Activated CD4-positive, alpha-beta T cell treated with anti-CD3 and anti-CD28 coated beads for 36 hours (primary cell): ENCODE results near the gene ITPR2. TPM values are rescaled to one million over a fixed set of nuclear protein-coding genes. Genes with fewer than 3 reads are reported as not detected.

Experiments used
- ATAC-seq: fragments of 200-7000 bp; cut with Tn5 transposase; one replicate; pipeline ENCODE4 v1.10.0; 2021; ENCODE audit warnings: mild to moderate bottlenecking, moderate library complexity
- CTCF ChIA-PET: fragments of 350-600 bp; sonication (Branson Sonifier 250); formaldehyde crosslinking; loops from one replicate; lab custom pipeline; 2021; ENCODE audit warnings: antibody characterized with exemption; lab: Charles Lee
- POLR2A ChIA-PET: fragments of 350-600 bp; sonication (Branson Sonifier 250); formaldehyde crosslinking; loops from one replicate; lab custom pipeline; 2021; ENCODE audit warnings: antibody characterized with exemption, inconsistent platforms; lab: Charles Lee
- DNase-seq: peaks from one replicate; pipeline ENCODE4 v3.0.0-alpha.2; 2020
- H3K27ac Mint-ChIP-seq: one replicate; pipeline ENCODE4 v1.8.0; 2021; ENCODE audit warnings: mixed read lengths
- H3K27me3 Mint-ChIP-seq: one replicate; pipeline ENCODE4 v1.8.0; 2021; ENCODE audit warnings: mixed read lengths
- H3K36me3 Mint-ChIP-seq: one replicate; pipeline ENCODE4 v1.8.0; 2021; ENCODE audit warnings: low read depth, mixed read lengths
- H3K4me1 Mint-ChIP-seq: one replicate; pipeline ENCODE4 v1.8.0; 2021; ENCODE audit warnings: mixed read lengths
- H3K4me3 Mint-ChIP-seq: one replicate; pipeline ENCODE4 v1.8.0; 2021; ENCODE audit warnings: mild to moderate bottlenecking, moderate library complexity, mixed read lengths
- H3K9me3 Mint-ChIP-seq: one replicate; pipeline ENCODE4 v1.8.0; 2021; ENCODE audit warnings: low read depth, mixed read lengths
- intact Hi-C, 2 experiments: fragments of 100-400 bp; cut with DNase I in 1 of 2; cut with micrococcal nuclease in 1 of 2; formaldehyde crosslinking; loops; one replicate each; pipeline versions ENCODE4 v1.14.2 to v1.15.1; 2022 to 2024; cut with DNase I, micrococcal nuclease
- total RNA-seq, 2 experiments: library from RNA; stranded (reverse); gene quantifications; one replicate each; pipeline ENCODE4 v1.2.3, GENCODE V29; 2021

The ITPR2 gene
- total RNA-seq, 2 experiments from 2014 or later = 27.3 to 28.6 TPM

GRCh38 chr12:26803552-26803951, 29.4 kb downstream of the ITPR2 start:
- no peak overlapping the region for H3K27ac Mint-ChIP-seq
- ChIA-PET POLR2A (no interaction called here), CTCF (interaction anchor here (0.7 to 2.0 kb wide), 6 partner anchors 9 to 102 kb away, joined by 3 to 8 read pairs (median 4); no protein-coding TSS in a partner anchor)
- no peak for DNase-seq
- no peak overlapping the region for H3K4me3 Mint-ChIP-seq
- intact Hi-C loops = no loop called here
- H3K4me1 Mint-ChIP-seq = peaks cover 51% of the 10 kb centered on the region
- no peaks in the 10 kb centered on the region for H3K27me3 Mint-ChIP-seq
- no peak for ATAC-seq
- H3K9me3 Mint-ChIP-seq = no peaks in the 10 kb centered on the region
- H3K36me3 Mint-ChIP-seq = peaks cover 13% of the 10 kb centered on the region

DNA sequence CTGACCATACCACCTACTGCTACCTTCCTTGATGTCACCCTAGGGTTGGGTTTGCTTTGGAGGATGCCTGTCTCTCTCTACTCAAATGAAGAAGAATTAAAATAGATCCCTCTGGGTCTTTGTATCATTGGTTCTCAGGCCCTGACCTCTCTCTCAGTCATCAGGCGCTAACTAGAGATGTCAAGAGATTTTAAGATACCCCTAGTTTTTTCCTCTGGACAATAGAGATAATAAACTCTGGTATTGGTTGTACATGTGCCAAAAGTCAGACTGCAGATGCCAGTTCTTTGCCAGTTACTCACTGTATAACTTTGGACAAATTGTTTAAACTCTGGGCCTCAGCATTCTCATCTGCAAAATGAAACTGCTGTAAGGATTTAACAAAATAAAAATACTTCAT, 31.5 kb downstream of the ITPR2 start:
- H3K4me1 Mint-ChIP-seq = peaks cover 47% of the 10 kb centered on the region
- POLR2A ChIA-PET = interaction anchor here (1.0 kb wide), 1 partner anchor 31 kb away, joined by 4 read pairs; the partner anchor contains the start of gene ITPR2
- ATAC-seq (no peak), DNase-seq (no peak)
- H3K9me3 Mint-ChIP-seq = no peaks in the 10 kb centered on the region
- intact Hi-C loops = no loop called here
- H3K36me3 Mint-ChIP-seq = peaks cover 8% of the 10 kb centered on the region
- CTCF ChIA-PET = interaction anchor here (1.0 to 2.0 kb wide), 3 partner anchors 9 to 39 kb away, joined by 4 read pairs; no protein-coding TSS in a partner anchor
- H3K4me3 Mint-ChIP-seq = no peak overlapping the region
- no peak overlapping the region for H3K27ac Mint-ChIP-seq
- H3K27me3 Mint-ChIP-seq = no peaks in the 10 kb centered on the region

- H3K27me3 Mint-ChIP-seq = no peaks in the 10 kb centered on the region
- H3K4me1 Mint-ChIP-seq = peaks cover 44% of the 10 kb centered on the region
- DNase-seq (no peak), ATAC-seq (no peak)
- peaks cover 8% of the 10 kb centered on the region for H3K36me3 Mint-ChIP-seq
- no peak overlapping the region for H3K4me3 Mint-ChIP-seq
- H3K9me3 Mint-ChIP-seq = no peaks in the 10 kb centered on the region
- POLR2A ChIA-PET = interaction anchor here (1.0 kb wide), 1 partner anchor 32 kb away, joined by 4 read pairs; the partner anchor contains the start of gene ITPR2
- CTCF ChIA-PET = interaction anchor here (1.0 kb wide), 1 partner anchor 8 kb away, joined by 4 read pairs; no protein-coding TSS in a partner anchor
- intact Hi-C loops = no loop called here
- H3K27ac Mint-ChIP-seq = no peak overlapping the region
These were observed 32.1 kb downstream of the ITPR2 start for GRCh38 chr12:26800858-26801257.

GRCh38 chr12:26800347-26800746, 32.6 kb downstream of the ITPR2 start:
- Mint-ChIP-seq H3K27ac (no peak overlapping the region), H3K36me3 (peaks cover 8% of the 10 kb centered on the region), H3K9me3 (no peaks in the 10 kb centered on the region), H3K4me1 (peaks cover 39% of the 10 kb centered on the region), H3K27me3 (no peaks in the 10 kb centered on the region), H3K4me3 (no peak overlapping the region)
- ChIA-PET POLR2A (interaction anchor here (1.0 kb wide), 1 partner anchor 32 kb away, joined by 4 read pairs; the partner anchor contains the start of gene ITPR2), CTCF (interaction anchor here (0.7 kb wide), 1 partner anchor 108 kb away, joined by 4 read pairs; no protein-coding TSS in a partner anchor)
- intact Hi-C loops = no loop called here
- DNase-seq = no peak
- no peak for ATAC-seq

- DNase-seq (no peak), ATAC-seq (peak; percentile 44)
- Mint-ChIP-seq H3K4me3 (no peak overlapping the region), H3K27me3 (no peaks in the 10 kb centered on the region), H3K27ac (peak overlapping the region; percentile 20), H3K36me3 (peaks cover 8% of the 10 kb centered on the region), H3K9me3 (no peaks in the 10 kb centered on the region), H3K4me1 (peaks cover 38% of the 10 kb centered on the region)
- intact Hi-C loops = no loop called here
- POLR2A ChIA-PET = no interaction called here
- CTCF ChIA-PET = interaction anchor here (0.7 kb wide), 1 partner anchor 109 kb away, joined by 4 read pairs; no protein-coding TSS in a partner anchor
These were observed 33.3 kb downstream of the ITPR2 start for GRCh38 chr12:26799741-26800140.

- DNase-seq (no peak), ATAC-seq (no peak)
- ChIA-PET CTCF (no interaction called here), POLR2A (no interaction called here)
- H3K9me3 Mint-ChIP-seq = no peaks in the 10 kb centered on the region
- intact Hi-C loops = no loop called here
- no peak overlapping the region for H3K4me3 Mint-ChIP-seq
- H3K27ac Mint-ChIP-seq = no peak overlapping the region
- no peaks in the 10 kb centered on the region for H3K27me3 Mint-ChIP-seq
- H3K36me3 Mint-ChIP-seq = peaks cover 8% of the 10 kb centered on the region
- peaks cover 29% of the 10 kb centered on the region for H3K4me1 Mint-ChIP-seq
These were observed 34.4 kb downstream of the ITPR2 start for GRCh38 chr12:26798640-26799039.

GRCh38 chr12:26798023-26798422, 35.0 kb downstream of the ITPR2 start:
- Mint-ChIP-seq H3K27ac (peak overlapping the region; percentile 1), H3K4me3 (no peak overlapping the region), H3K27me3 (no peaks in the 10 kb centered on the region), H3K36me3 (peaks cover 8% of the 10 kb centered on the region), H3K4me1 (peaks cover 23% of the 10 kb centered on the region), H3K9me3 (no peaks in the 10 kb centered on the region)
- intact Hi-C loops = no loop called here
- DNase-seq (no peak), ATAC-seq (no peak)
- POLR2A ChIA-PET = no interaction called here
- CTCF ChIA-PET = no interaction called here

- H3K27ac Mint-ChIP-seq = no peak overlapping the region
- peaks cover 7% of the 10 kb centered on the region for H3K36me3 Mint-ChIP-seq
- H3K4me3 Mint-ChIP-seq = no peak overlapping the region
- CTCF ChIA-PET = no interaction called here
- no peaks in the 10 kb centered on the region for H3K27me3 Mint-ChIP-seq
- ATAC-seq = no peak
- H3K9me3 Mint-ChIP-seq = no peaks in the 10 kb centered on the region
- intact Hi-C loops = no loop called here
- POLR2A ChIA-PET = no interaction called here
- H3K4me1 Mint-ChIP-seq = peaks cover 27% of the 10 kb centered on the region
- no peak for DNase-seq
These were observed 37.1 kb downstream of the ITPR2 start for GRCh38 chr12:26795910-26796309.

- Mint-ChIP-seq H3K36me3 (peaks cover 28% of the 10 kb centered on the region), H3K27ac (no peak overlapping the region), H3K4me1 (peaks cover 29% of the 10 kb centered on the region), H3K4me3 (no peak overlapping the region), H3K9me3 (no peaks in the 10 kb centered on the region), H3K27me3 (no peaks in the 10 kb centered on the region)
- CTCF ChIA-PET = interaction anchor here (1.8 kb wide), 1 partner anchor 11 kb away, joined by 4 read pairs; no protein-coding TSS in a partner anchor
- POLR2A ChIA-PET = no interaction called here
- no peak for ATAC-seq
- intact Hi-C loops = loop anchor here in 1 of 2 experiments (5.0 kb wide), 1 partner anchor 44 kb away; no protein-coding TSS in a partner anchor
- DNase-seq = no peak
These were observed 41.6 kb downstream of the ITPR2 start for GRCh38 chr12:26791301-26791791.

DNA sequence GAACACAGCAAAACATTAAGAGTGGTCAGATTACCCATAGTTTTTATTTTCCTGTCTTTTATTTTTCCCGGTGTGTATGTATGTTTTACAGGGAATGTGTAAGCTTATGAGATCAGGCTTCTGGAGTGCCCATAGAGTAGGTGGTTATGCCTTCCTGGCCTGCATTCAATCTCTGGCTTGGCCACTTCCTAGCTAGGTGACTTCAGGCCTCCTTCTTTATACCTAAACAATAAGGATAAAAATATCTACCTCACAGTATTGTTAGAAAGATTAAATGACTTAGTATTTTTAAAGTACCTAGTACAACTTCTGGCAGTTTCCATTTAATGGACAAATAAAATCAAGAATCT, 42.4 kb downstream of the ITPR2 start:
- no peaks in the 10 kb centered on the region for H3K27me3 Mint-ChIP-seq
- H3K4me3 Mint-ChIP-seq = no peak overlapping the region
- peaks cover 29% of the 10 kb centered on the region for H3K4me1 Mint-ChIP-seq
- ChIA-PET CTCF (interaction anchor here (1.8 to 2.2 kb wide), 2 partner anchors 11 to 95 kb away, joined by 4 to 5 read pairs; no protein-coding TSS in a partner anchor), POLR2A (no interaction called here)
- no peaks in the 10 kb centered on the region for H3K9me3 Mint-ChIP-seq
- intact Hi-C loops = loop anchor here in 1 of 2 experiments (5.0 kb wide), 1 partner anchor 43 kb away; no protein-coding TSS in a partner anchor
- no peak overlapping the region for H3K27ac Mint-ChIP-seq
- ATAC-seq = no peak
- H3K36me3 Mint-ChIP-seq = peaks cover 28% of the 10 kb centered on the region
- no peak for DNase-seq

DNA sequence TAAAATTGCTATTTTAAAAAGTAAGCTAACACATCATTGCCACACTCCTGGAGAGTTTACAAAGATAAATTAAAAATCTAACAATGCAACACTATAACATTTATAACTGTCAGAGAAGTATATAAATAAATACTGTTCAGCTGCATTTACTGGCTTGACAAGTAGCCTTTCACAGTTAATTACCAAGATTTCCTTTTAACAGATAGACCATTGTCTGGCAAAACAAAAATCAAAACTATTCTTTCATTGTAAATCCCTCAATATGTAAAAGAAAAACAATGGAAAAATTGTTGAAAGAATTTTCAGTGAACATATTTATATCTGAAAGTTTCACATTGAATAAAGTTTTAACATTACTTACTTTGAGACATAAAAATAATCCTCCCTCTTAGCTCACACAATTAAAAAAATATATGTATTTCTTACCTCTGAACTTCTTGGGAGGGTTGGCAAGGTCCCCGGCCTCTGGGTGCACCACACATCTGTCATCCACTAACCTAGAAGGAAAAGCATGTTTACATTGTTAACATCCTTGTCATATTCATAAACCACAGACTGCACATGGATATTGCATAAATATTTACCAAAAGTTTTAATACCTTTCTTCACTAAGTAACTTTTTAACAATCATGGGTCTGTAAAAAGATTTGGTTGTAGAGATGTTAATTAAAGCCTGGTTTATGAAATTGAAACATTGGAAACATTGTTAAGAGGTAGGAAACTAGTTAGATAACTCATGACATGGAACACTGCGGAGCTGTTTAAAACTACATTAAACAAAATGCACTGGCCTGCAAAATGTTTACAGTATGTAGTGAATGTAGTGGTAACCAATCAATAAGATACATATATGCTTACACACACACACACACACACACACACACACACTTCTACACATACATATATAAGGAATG, 43.0 kb downstream of the ITPR2 start:
- intact Hi-C loops = loop anchor here in 1 of 2 experiments (5.0 kb wide), 1 partner anchor 43 kb away; no protein-coding TSS in a partner anchor
- H3K27ac Mint-ChIP-seq = no peak overlapping the region
- ChIA-PET POLR2A (no interaction called here), CTCF (interaction anchor here (1.0 to 2.2 kb wide), 3 partner anchors 12 to 95 kb away, joined by 3 to 5 read pairs (median 4); no protein-coding TSS in a partner anchor)
- no peaks in the 10 kb centered on the region for H3K9me3 Mint-ChIP-seq
- no peaks in the 10 kb centered on the region for H3K27me3 Mint-ChIP-seq
- H3K36me3 Mint-ChIP-seq = peaks cover 28% of the 10 kb centered on the region
- ATAC-seq (no peak), DNase-seq (no peak)
- H3K4me3 Mint-ChIP-seq = no peak overlapping the region
- H3K4me1 Mint-ChIP-seq = peaks cover 29% of the 10 kb centered on the region
